Measurements from ENCODE around the gene TEKT3.

Gene TEKT3

GRCh38 chr17:15260376-15261257 is 80.8 kb downstream of the TEKT3 start:
- Mint-ChIP-seq H3K36me3 (ENCODE audit: low read depth) (no peaks in the 10 kb centered on the region), H3K9me3 (no peaks in the 10 kb centered on the region), H3K4me1 (ENCODE audit: low read depth) (peaks cover 26% of the 10 kb centered on the region), H3K27ac (no peak overlapping the region), H3K4me3 (peak overlapping the region; percentile 67), H3K27me3 (peaks cover 89% of the 10 kb centered on the region)

GRCh38 chr17:15257796-15258512 is 83.4 kb downstream of the TEKT3 start:
- Mint-ChIP-seq H3K4me3 (no peak overlapping the region), H3K27ac (no peak overlapping the region), H3K4me1 (ENCODE audit: low read depth) (peaks cover 26% of the 10 kb centered on the region), H3K27me3 (peaks cover 81% of the 10 kb centered on the region), H3K9me3 (no peaks in the 10 kb centered on the region), H3K36me3 (ENCODE audit: low read depth) (no peaks in the 10 kb centered on the region)

- Mint-ChIP-seq H3K36me3 (ENCODE audit: low read depth) (no peaks in the 10 kb centered on the region), H3K27ac (no peak overlapping the region), H3K9me3 (no peaks in the 10 kb centered on the region), H3K4me3 (no peak overlapping the region), H3K4me1 (ENCODE audit: low read depth) (peaks cover 25% of the 10 kb centered on the region), H3K27me3 (peaks cover 78% of the 10 kb centered on the region)
These were observed 84.1 kb downstream of the TEKT3 start for GRCh38 chr17:15257258-15257788.

DNA sequence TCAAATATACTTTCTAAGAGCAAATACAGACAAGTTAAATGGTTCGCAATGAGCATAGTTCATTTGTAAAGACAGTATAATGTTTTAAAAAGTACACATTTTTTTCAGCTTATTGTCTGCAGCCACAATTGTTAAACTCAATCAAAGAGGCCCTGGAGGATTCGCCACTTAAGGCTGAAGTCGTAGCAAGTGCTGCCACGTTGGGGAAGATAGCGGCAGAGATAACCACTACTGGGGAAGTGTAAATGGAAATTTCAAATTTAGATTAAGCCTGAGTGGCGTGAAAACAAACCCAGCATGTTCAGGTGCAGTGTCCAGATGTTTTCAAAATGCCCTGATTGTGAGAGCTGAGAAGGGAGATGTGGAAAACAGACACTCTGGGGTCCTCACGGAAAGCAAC is 84.7 kb downstream of the TEKT3 start:
- H3K27me3 Mint-ChIP-seq = peaks cover 72% of the 10 kb centered on the region
- peaks cover 23% of the 10 kb centered on the region for H3K4me1 Mint-ChIP-seq (ENCODE audit: low read depth)
- no peak overlapping the region for H3K4me3 Mint-ChIP-seq
- no peak overlapping the region for H3K27ac Mint-ChIP-seq
- H3K9me3 Mint-ChIP-seq = no peaks in the 10 kb centered on the region
- no peaks in the 10 kb centered on the region for H3K36me3 Mint-ChIP-seq (ENCODE audit: low read depth)

GRCh38 chr17:15255713-15256454 is 85.5 kb downstream of the TEKT3 start:
- H3K9me3 Mint-ChIP-seq = no peaks in the 10 kb centered on the region
- H3K27me3 Mint-ChIP-seq = peaks cover 65% of the 10 kb centered on the region
- no peak overlapping the region for H3K4me3 Mint-ChIP-seq
- H3K36me3 Mint-ChIP-seq (ENCODE audit: low read depth) = no peaks in the 10 kb centered on the region
- peaks cover 22% of the 10 kb centered on the region for H3K4me1 Mint-ChIP-seq (ENCODE audit: low read depth)
- no peak overlapping the region for H3K27ac Mint-ChIP-seq

Data from stimulated activated naive CD8-positive, alpha-beta T cell treated with anti-CD3 and anti-CD28 coated beads, Interleukin-15, Interleukin-2, amounts not matched to agents 100 ng/mL and 50 ng/mL, for 24 hours (primary cell).